Stimulated activated CD8-positive, alpha-beta memory T cell treated with anti-CD3 and anti-CD28 coated beads, Interleukin-12 subunit alpha, Interleukin-12 subunit beta, amount 100 ng/mL, for 4 hours (primary cell): ENCODE data around the gene C12orf50.
"Not testable (repeated sequence)": the region's sequence is repeated elsewhere in the genome, so short reads cannot be mapped to it uniquely, and the experiment has no call there.

Experiments
- DNase-seq: peaks from one replicate; pipeline ENCODE4 v3.0.0-alpha.2; 2020; ENCODE audit warnings: low read depth

The C12orf50 gene, protein sequence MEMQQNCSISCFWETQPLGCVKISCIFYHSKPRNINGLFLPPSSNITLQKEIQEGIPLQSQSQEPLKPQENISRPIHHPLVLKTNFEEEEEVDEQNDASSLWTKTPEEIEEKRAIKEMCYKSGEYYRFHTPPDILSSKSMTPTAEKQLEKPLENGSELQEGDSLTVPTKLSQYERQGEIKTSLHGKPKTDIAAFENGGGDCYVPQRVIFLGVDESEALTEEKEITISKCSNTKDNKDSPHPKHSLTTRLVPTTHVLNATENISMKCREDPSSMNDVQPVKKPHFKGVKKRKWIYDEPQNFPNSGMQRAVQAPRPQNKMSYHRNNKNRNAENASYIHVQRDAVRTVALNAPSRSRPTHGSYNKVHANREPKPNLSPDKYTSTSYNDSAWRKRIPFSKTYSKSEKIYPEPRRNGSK

DNA sequence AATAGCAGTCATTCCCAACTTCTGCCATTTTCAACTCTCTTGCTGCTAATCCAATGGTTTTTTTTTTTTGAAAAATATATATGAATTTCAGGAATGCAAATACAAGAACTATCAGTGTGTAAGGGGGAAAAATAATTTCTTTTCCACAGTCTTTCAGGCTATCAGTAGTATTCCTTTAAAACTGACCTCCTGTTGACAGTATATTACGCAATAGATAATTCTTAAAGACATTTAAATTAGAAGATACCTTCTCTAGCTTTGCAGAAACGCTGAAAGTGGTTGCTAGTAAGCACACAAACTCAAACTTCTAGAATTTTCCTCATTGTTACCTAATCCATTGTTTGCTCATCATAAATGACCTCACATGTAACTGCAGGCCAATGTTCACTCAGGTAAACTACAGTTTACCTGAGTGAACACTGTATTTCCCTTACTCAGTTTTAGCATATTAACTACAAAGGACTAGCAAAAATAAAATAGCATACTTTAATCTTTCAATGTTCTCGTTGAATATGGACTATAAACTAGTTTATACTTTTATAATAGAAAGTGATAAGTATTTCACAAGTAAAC is at the start of gene C12orf50:
Gene C12orf50 (minus strand): TSS at position 309 of the 573 bp plus-strand sequence. CDS start 2,439 bp downstream, outside the sequence.
- no peak for DNase-seq

- DNase-seq = no peak
These were observed 38.1 kb upstream of the C12orf50 start for GRCh38 chr12:88067301-88067700.

DNA sequence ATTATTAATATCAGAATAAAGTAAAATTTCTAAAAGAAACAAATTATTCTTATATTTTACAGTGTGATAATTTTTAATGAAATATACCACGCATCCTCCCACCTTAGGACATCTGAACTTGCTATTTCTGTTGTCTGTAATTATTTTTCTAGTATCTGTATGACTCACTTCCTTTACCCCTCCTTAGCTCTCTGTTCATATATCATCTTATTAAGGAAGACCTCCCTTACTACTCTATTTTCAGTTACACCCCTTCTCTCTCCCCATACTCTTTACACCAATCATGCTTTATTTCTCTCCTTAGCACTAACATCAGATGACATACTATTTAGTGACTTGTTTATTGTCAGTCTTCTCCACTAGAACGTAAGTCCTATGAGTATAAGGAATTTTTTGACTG is 34.2 kb upstream of the C12orf50 start:
- DNase-seq = no peak

GRCh38 chr12:88062474-88062873 is 33.3 kb upstream of the C12orf50 start:
- DNase-seq = no peak

GRCh38 chr12:88058719-88059077 is 29.5 kb upstream of the C12orf50 start:
- no peak for DNase-seq

GRCh38 chr12:88057994-88058718 is 29.0 kb upstream of the C12orf50 start:
- no peak for DNase-seq

DNA sequence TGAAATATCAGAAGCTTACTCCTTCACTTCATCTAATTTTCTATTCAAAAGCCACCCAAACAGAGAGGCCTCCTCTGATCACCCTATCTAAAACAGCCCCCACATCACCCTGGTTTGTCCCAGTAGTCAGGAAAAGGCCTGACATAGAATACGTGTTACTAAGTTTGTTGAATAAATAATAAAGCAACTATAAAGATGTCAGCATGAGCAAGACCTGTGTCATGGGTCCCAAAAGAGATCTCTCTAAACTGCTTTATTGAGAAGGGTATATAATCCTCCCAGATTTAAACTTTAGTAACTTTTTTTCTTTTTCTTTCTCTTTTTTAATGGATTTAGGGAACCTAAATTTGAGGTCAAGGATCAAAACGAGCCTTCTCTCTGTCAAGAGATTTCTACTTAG is 27.4 kb upstream of the C12orf50 start:
- DNase-seq = no peak

DNA sequence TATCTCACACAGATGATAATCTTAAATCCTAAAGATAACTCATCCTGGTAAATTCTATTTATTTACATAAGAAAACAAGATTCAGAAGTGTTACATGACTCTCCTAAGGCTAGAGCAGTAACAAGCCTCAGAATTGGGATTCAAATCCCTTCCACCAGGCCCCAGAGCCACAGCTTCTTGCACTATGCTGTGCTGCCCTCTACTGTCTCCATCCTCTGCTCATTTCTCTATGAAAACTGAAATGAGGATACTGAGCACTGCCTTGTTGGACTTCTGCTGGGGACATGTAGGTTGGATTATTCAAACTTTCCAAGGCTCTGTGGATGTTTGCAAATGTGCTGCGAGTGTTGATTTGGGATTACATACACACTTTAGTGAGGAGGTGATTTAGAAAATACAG is 23.5 kb upstream of the C12orf50 start:
- DNase-seq = no peak

- no peak for DNase-seq
These were observed 14.8 kb upstream of the C12orf50 start for GRCh38 chr12:88044035-88044434.

DNA sequence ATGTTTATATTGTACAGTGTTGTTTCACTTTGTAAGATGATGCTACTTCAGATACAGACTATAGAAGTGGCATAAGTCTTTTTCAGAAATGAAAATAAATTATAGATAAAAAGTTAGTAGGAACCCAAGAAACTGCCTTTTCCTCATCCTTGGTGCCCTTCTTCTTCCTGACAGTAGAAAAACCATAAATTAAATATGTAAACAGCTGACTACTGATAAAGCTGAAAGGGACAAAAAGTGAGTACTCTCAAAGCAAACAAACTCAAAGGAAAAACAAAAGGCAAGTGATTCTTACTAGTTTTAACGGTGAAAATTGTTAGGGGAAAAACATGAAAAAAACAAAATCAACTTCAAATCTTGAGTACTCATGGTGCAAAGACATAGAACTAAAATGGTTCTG is 8.6 kb upstream of the C12orf50 start:
- DNase-seq = no peak

- DNase-seq = no peak
These were observed 7.3 kb upstream of the C12orf50 start for GRCh38 chr12:88036353-88036965.

GRCh38 chr12:88035907-88036289 is 6.7 kb upstream of the C12orf50 start:
- no peak for DNase-seq

DNA sequence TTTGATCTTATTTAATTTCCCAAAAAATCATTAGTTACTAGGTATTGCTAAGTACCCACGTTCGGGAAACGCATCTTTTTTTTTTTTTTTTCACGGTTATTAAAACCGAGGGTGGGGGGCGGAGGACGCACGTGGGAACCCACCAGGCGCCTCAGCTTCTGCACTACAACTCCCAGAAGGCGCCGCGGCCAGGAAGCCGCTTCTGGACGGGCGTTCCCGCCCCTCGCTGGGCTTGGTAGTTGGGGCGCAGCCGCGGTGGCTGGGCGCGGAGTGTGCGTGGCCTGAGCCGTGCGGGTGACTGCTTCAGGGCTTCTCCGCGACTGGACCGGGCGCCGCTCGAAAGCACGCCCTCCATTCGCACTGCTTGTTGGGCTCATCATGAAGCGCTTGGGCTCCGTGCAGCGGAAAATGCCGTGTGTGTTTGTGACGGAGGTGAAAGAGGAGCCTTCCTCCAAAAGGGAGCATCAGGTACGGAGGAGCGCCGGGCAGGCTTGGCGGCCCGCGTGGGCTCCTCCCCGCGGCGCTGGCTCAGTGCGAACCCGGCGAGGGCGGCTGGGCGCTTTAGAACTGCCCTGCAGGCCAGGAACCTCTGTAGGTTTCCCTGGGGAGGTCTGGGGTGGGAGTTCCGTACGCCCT is 6.2 kb upstream of the C12orf50 start:
- peak; percentile 82 for DNase-seq

GRCh38 chr12:88031161-88031560 is 2.0 kb upstream of the C12orf50 start:
- not testable (repeated sequence) for DNase-seq

- DNase-seq = no peak
These were observed 3.0 kb downstream of the C12orf50 start for GRCh38 chr12:88026196-88026595.

- no peak for DNase-seq
These were observed 11.2 kb downstream of the C12orf50 start for GRCh38 chr12:88017964-88018363.

DNA sequence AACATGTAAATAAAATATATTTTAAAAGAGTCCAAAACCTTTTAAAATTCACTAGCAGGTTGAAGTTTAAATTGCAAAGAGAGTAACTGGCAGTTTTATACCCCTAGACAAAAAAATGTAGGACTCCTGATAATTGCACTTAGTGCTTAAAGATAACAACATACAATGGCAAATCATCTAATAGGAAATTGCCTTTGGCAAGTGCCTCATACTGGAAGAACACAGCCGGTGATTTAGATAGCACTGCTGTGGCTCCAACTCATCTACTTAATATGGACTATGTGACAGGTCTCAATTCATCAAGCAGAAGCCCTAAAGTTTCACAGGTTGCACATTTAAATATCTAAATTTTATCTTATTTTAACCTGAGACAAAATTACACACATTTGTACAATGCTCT is 13.4 kb downstream of the C12orf50 start:
- DNase-seq = no peak

GRCh38 chr12:88011755-88012154 is 17.4 kb downstream of the C12orf50 start:
- no peak for DNase-seq

- DNase-seq = no peak
These were observed 22.9 kb downstream of the C12orf50 start for GRCh38 chr12:88006351-88006750.

DNA sequence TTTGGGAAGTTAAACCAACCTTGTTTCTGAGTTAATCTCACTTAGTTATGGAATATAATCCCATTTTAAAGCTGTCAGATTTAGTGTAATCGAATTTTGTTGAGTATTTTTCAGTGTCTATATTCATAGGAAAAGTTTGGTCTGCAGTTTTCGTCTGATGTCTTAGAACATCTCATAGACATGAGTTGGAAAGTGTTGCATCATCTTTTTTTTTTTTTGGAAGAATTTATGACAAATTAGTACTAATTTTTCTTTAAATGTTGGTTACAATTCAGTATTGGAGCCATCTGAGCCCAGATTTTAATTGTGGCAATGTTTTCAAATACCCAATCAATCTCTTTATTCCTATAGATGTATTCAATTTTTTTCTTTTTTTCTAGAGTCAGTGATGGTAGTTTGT is 27.9 kb downstream of the C12orf50 start:
- no peak for DNase-seq

GRCh38 chr12:87995581-87996178 is 33.5 kb downstream of the C12orf50 start:
- no peak for DNase-seq

DNA sequence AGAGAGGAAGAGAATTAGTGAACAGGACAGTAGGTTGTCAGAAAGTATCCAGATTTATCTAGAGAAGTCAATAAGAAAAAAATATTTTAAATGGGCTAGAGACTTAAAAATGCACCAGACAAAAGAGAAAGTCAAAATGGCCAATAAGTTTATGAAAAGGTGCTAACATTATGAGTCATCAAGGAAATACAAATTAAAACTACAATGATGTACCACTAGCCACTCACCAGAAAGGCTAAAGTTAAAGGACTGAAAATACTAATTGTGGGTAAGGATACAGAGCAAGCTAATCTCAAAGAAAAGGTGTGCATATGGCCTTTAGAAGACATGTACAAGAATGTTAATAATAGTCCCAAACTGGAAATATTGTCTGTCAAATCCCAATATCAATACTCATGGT is 37.7 kb downstream of the C12orf50 start:
- no peak for DNase-seq
